Thymus (tissue), 14 donors: ENCODE data around the gene NUDT3. TPM values are rescaled to one million over a fixed set of nuclear protein-coding genes. Genes with fewer than 3 reads are reported as not detected.

Experiments used
- DNase-seq, 9 donors: peaks; one replicate each; pipeline ENCODE4 v3.0.0-alpha.2; 2013; ENCODE audit warnings: low spot score in 9 of 9, low read depth in 6 of 9, missing footprints in 1 of 9
- H3K27ac ChIP-seq, 2 donors: one replicate each; pipeline ENCODE4 v1.5.1; 2013; ENCODE audit warnings: control low read depth in 1 of 2, low read depth in 1 of 2, low read length in 1 of 2, mild to moderate bottlenecking in 1 of 2, moderate library complexity in 1 of 2
- H3K27me3 ChIP-seq, 2 donors: one replicate each; pipeline ENCODE4 v1.5.1; 2013; ENCODE audit warnings: low read length in 1 of 2; ENCODE audit not compliant: control insufficient read depth in 2 of 2, insufficient read depth in 1 of 2
- H3K36me3 ChIP-seq, 2 donors: one replicate each; pipeline ENCODE4 v1.5.1; 2013; ENCODE audit warnings: low read length in 1 of 2, mild to moderate bottlenecking in 1 of 2, moderate library complexity in 1 of 2; ENCODE audit not compliant: control insufficient read depth in 2 of 2, insufficient read depth in 2 of 2
- H3K4me1 ChIP-seq, 2 donors: one replicate each; pipeline ENCODE4 v1.5.1; 2013; ENCODE audit warnings: low read length in 2 of 2; ENCODE audit not compliant: control insufficient read depth in 2 of 2, insufficient read depth in 2 of 2
- H3K4me3 ChIP-seq, 2 donors: one replicate each; pipeline ENCODE4 v1.5.1; 2013; ENCODE audit warnings: low read length in 2 of 2, control low read depth in 1 of 2, mild to moderate bottlenecking in 1 of 2
- H3K9me3 ChIP-seq, 2 donors: one replicate each; pipeline ENCODE4 v1.5.1; 2013; ENCODE audit warnings: low read length in 1 of 2, mild to moderate bottlenecking in 1 of 2; ENCODE audit not compliant: control insufficient read depth in 2 of 2, insufficient read depth in 1 of 2
- WGBS: extraction: QIAGEN DNeasy Blood & Tissue Kit; methylation state at CpG from one replicate; pipeline ENCODE4 v1.1.7; 2013; 5-methylcytosine and 5-hydroxymethylcytosine counted together
- long read RNA-seq, 10 donors: transcript quantifications; one replicate each; lab custom pipeline, GENCODE V29; 2026
- polyA plus RNA-seq: library from polyadenylated mRNA; stranded (reverse); fragments of 200-250 nt; gene quantifications from one replicate; pipeline ENCODE4 v1.2.3, GENCODE V29; 2013
- total RNA-seq: library from RNA; stranded (reverse); fragments of 120-200 nt; gene quantifications from one replicate; pipeline ENCODE4 v1.2.4, GENCODE V29; 2013
- donor health status: healthy.

Gene NUDT3
- total RNA-seq (12.7 TPM), polyA plus RNA-seq (9.7 TPM)
- long read RNA-seq, donor 1: 0 reads
- long read RNA-seq, donor 2: 0 reads
- long read RNA-seq, donor 3, full-length matches to known transcripts: 15 of 15 reads
- long read RNA-seq, donor 3, partial matches to known transcripts: 0 of 15 reads
- long read RNA-seq, donor 3, other reads (novel, unspliced or antisense): 0 of 15 reads
- long read RNA-seq, donor 4, full-length matches to known transcripts: 11 of 11 reads
- long read RNA-seq, donor 4, partial matches to known transcripts: 0 of 11 reads
- long read RNA-seq, donor 4, other reads (novel, unspliced or antisense): 0 of 11 reads
- long read RNA-seq, donor 5, full-length matches to known transcripts: 33 of 33 reads
- long read RNA-seq, donor 5, partial matches to known transcripts: 0 of 33 reads
- long read RNA-seq, donor 5, other reads (novel, unspliced or antisense): 0 of 33 reads
- long read RNA-seq, donor 6, full-length matches to known transcripts: 13 of 13 reads
- long read RNA-seq, donor 6, partial matches to known transcripts: 0 of 13 reads
- long read RNA-seq, donor 6, other reads (novel, unspliced or antisense): 0 of 13 reads
- long read RNA-seq, donor 7, full-length matches to known transcripts: 13 of 13 reads
- long read RNA-seq, donor 7, partial matches to known transcripts: 0 of 13 reads
- long read RNA-seq, donor 7, other reads (novel, unspliced or antisense): 0 of 13 reads
- long read RNA-seq, donor 8, full-length matches to known transcripts: 9 of 9 reads
- long read RNA-seq, donor 8, partial matches to known transcripts: 0 of 9 reads
- long read RNA-seq, donor 8, other reads (novel, unspliced or antisense): 0 of 9 reads
- long read RNA-seq, donor 9, full-length matches to known transcripts: 13 of 13 reads
- long read RNA-seq, donor 9, partial matches to known transcripts: 0 of 13 reads
- long read RNA-seq, donor 9, other reads (novel, unspliced or antisense): 0 of 13 reads
- long read RNA-seq, donor 10, full-length matches to known transcripts: 13 of 13 reads
- long read RNA-seq, donor 10, partial matches to known transcripts: 0 of 13 reads
- long read RNA-seq, donor 10, other reads (novel, unspliced or antisense): 0 of 13 reads

- peaks cover 11 to 16% of the 10 kb centered on the region in 2 donors for H3K4me1 ChIP-seq
These were observed at the start of gene NUDT3 for GRCh38 chr6:34392497-34393190. Gene NUDT3 (minus strand): TSS chr6:34392669. CDS start chr6:34392362, 307 bp downstream.

GRCh38 chr6:34441526-34441925 is 49.1 kb upstream of the NUDT3 start:
- no peak for DNase-seq
- no peaks in the 10 kb centered on the region for H3K4me1 ChIP-seq
- 33% methylated on average over 5 of the region's 5 CpGs for WGBS

More at GRCh38 chr6:34392497-34393190, at the start of gene NUDT3:
- Histone ChIP-seq H3K4me3 (peak within 1 kb of the TSS; percentile 63 to 75), H3K9me3 (peaks cover 0 to 8% of the 10 kb centered on the region in 2 donors), H3K27me3 (no peaks in the 10 kb centered on the region), H3K36me3 (no peaks in the 10 kb centered on the region), H3K27ac (peak within 1 kb of the TSS; percentile 64 to 84)
- WGBS: under 1% methylated on average over 87 of the region's 87 CpGs
- DNase-seq: peak; percentile 91 to 99 (median 94)

GRCh38 chr6:34439442-34439841 is 47.0 kb upstream of the NUDT3 start:
- DNase-seq: no peak
- Histone ChIP-seq H3K27ac (no peak overlapping the region), H3K4me3 (no peak overlapping the region), H3K9me3 (no peaks in the 10 kb centered on the region), H3K36me3 (no peaks in the 10 kb centered on the region), H3K27me3 (no peaks in the 10 kb centered on the region), H3K4me1 (no peaks in the 10 kb centered on the region)
- WGBS: 99% methylated on average over 2 of the region's 3 CpGs

More at GRCh38 chr6:34441526-34441925, 49.1 kb upstream of the NUDT3 start:
- H3K27ac ChIP-seq: no peak overlapping the region
- no peaks in the 10 kb centered on the region for H3K36me3 ChIP-seq
- H3K27me3 ChIP-seq: no peaks in the 10 kb centered on the region
- H3K4me3 ChIP-seq: no peak overlapping the region
- H3K9me3 ChIP-seq: no peaks in the 10 kb centered on the region

GRCh38 chr6:34438705-34439104 is 46.2 kb upstream of the NUDT3 start:
- DNase-seq: no peak
- Histone ChIP-seq H3K27me3 (no peaks in the 10 kb centered on the region), H3K9me3 (no peaks in the 10 kb centered on the region), H3K4me1 (no peaks in the 10 kb centered on the region), H3K27ac (no peak overlapping the region), H3K4me3 (no peak overlapping the region), H3K36me3 (no peaks in the 10 kb centered on the region)
- 72% methylated on average over 4 of the region's 4 CpGs for WGBS

- no peaks in the 10 kb centered on the region for H3K4me1 ChIP-seq
- H3K4me3 ChIP-seq: no peak overlapping the region
- H3K27ac ChIP-seq: no peak overlapping the region
- H3K36me3 ChIP-seq: no peaks in the 10 kb centered on the region
- H3K9me3 ChIP-seq: no peaks in the 10 kb centered on the region
- H3K27me3 ChIP-seq: no peaks in the 10 kb centered on the region
- no peak for DNase-seq
- 92% methylated on average over 1 of the region's 1 CpG for WGBS
These were observed 45.1 kb upstream of the NUDT3 start for GRCh38 chr6:34437644-34437970.

GRCh38 chr6:34436803-34437643 is 44.6 kb upstream of the NUDT3 start:
- Histone ChIP-seq H3K9me3 (no peaks in the 10 kb centered on the region), H3K36me3 (no peaks in the 10 kb centered on the region), H3K4me1 (no peaks in the 10 kb centered on the region), H3K4me3 (no peak overlapping the region), H3K27ac (no peak overlapping the region), H3K27me3 (no peaks in the 10 kb centered on the region)
- WGBS: 92% methylated on average over 38 of the region's 38 CpGs
- DNase-seq: no peak

- 93% methylated on average over 5 of the region's 5 CpGs for WGBS
- Histone ChIP-seq H3K9me3 (no peaks in the 10 kb centered on the region), H3K27me3 (no peaks in the 10 kb centered on the region), H3K36me3 (no peaks in the 10 kb centered on the region), H3K4me1 (no peaks in the 10 kb centered on the region), H3K4me3 (no peak overlapping the region), H3K27ac (no peak overlapping the region)
- no peak for DNase-seq
These were observed 43.4 kb upstream of the NUDT3 start for GRCh38 chr6:34435916-34436315.
